GM13976 (cell line): ENCODE measurements around the gene SLC15A5.

ENCODE experiments used
- DNase-seq: peaks from one replicate; pipeline ENCODE4 v3.0.0; 2012; ENCODE audit warnings: low spot score
- in situ Hi-C: fragments of 300-500 bp; cut with MboI; formaldehyde crosslinking; loops from one replicate; pipeline ENCODE4 v1.12.0; 2022; ENCODE audit warnings: low sequenced_read_pairs, mixed read lengths, inconsistent platforms; ENCODE audit not compliant: unreplicated experiment
- TF ChIP-seq, protein P1 (sequence below): IDR thresholded peaks from 2 replicates; pipeline ENCODE4 v1.5.1; 2012; ENCODE audit warnings: borderline replicate concordance, mild to moderate bottlenecking; ENCODE audit not compliant: insufficient read depth; ENCODE audit errors: extremely low read depth, missing control alignments, control extremely low read depth

SLC15A5 gene

DNA sequence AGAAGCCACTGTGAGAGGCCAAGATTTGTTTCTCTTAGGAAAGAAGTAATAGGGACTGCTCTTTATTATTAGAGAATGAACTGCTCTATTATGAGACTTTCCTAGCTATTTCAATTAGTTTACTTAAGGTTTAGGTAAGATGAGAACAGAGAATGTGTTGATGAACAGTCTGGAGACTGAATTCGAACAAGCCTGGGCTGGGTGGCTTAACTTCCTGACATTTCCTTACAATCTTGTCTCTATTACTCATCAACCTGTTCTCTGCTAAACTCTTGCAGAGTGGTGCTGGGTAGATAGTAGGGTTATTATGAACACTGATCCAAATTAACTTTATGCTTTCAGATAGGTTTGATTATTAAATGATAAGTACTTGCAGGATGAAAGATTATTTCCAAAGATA, 31.2 kb downstream of the SLC15A5 start:
- in situ Hi-C loops = no loop called here
- TF ChIP-seq, protein P1, sequence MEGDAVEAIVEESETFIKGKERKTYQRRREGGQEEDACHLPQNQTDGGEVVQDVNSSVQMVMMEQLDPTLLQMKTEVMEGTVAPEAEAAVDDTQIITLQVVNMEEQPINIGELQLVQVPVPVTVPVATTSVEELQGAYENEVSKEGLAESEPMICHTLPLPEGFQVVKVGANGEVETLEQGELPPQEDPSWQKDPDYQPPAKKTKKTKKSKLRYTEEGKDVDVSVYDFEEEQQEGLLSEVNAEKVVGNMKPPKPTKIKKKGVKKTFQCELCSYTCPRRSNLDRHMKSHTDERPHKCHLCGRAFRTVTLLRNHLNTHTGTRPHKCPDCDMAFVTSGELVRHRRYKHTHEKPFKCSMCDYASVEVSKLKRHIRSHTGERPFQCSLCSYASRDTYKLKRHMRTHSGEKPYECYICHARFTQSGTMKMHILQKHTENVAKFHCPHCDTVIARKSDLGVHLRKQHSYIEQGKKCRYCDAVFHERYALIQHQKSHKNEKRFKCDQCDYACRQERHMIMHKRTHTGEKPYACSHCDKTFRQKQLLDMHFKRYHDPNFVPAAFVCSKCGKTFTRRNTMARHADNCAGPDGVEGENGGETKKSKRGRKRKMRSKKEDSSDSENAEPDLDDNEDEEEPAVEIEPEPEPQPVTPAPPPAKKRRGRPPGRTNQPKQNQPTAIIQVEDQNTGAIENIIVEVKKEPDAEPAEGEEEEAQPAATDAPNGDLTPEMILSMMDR = no peak
- DNase-seq = no peak

DNA sequence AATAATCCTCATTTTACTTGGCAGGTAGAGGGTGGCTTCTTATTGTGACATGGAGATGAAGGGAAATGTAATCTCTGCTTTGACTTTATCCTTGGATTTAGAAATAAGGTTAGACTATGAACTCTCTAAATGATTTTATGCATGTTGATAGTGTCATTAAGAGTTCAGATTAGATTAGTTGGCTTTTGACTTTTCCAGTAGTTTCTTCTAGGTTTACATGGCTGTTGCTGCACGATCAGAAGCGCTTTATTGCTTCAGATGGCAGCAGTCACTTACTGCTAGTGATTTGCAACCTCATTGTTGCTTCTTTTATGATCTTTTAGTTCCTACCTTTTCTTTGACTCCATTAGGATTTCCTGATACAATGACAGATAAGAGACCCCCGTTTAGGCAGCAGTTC, 32.3 kb downstream of the SLC15A5 start:
- TF ChIP-seq, protein P1 = no peak
- in situ Hi-C loops = no loop called here
- DNase-seq = no peak

GRCh38 chr12:16243487-16244412, 33.7 kb downstream of the SLC15A5 start:
- TF ChIP-seq, protein P1 = no peak

GRCh38 chr12:16241346-16241745, 36.1 kb downstream of the SLC15A5 start:
- TF ChIP-seq, protein P1 = no peak
- in situ Hi-C loops = no loop called here
- no peak for DNase-seq

More at GRCh38 chr12:16243487-16244412, 33.7 kb downstream of the SLC15A5 start:
- in situ Hi-C loops = no loop called here
- DNase-seq = no peak

- no peak for DNase-seq
- TF ChIP-seq, protein P1 = no peak
- in situ Hi-C loops = no loop called here
These were observed 38.8 kb downstream of the SLC15A5 start for GRCh38 chr12:16238661-16239060.

GRCh38 chr12:16229676-16230075, 47.8 kb downstream of the SLC15A5 start:
- no peak for DNase-seq
- TF ChIP-seq, protein P1 = no peak
- in situ Hi-C loops = no loop called here
